Measurements from ENCODE around the gene SLIT2. TPM values are rescaled to one million over a fixed set of nuclear protein-coding genes. Genes with fewer than 3 reads are reported as not detected.

Gene SLIT2
- total and polyA plus RNA-seq, 8 donors: 2.1 to 57.3 (median 5.2) TPM

DNA sequence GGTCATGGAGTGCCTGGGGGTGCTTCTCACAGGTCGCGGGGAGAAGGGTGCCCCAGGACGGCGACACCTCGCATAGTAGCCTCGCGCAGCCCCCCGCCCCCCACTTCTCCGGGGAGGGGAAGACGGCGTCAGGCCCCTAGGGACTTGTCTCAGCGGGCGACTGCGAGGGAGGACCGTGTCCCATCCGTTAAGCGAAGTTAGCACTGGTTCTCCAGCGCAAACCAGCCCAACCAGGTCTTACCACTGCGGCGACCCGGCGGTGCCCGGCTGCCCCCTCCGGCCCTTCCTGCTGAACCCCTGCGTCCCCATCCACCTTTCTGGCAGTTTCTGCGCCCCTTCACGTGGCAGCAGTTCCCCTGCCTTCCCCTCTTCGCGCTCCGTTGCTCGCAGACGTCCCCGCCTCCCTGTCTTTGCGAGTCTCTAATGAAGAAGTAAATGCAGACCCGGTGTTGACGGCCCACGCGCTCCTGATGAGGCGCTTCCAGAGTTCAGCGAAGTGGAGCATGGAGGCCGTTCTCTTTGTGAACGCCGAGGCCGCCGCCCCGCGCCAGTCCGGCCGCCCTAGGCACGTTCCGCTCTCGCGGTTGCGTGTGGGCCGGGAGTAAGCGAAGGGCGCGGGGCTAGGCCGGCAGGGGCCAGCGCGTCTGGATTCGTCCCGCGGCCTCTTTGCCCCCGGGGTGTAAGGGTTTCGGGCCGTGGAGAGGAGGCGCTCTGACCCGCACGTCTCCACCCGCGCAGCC lies 3.0 kb downstream of the SLIT2 start:
- Histone ChIP-seq H3K4me1 (peaks cover 0 to 51% (median 40%) of the 10 kb centered on the region in 4 donors), H3K9me3 (no peaks in the 10 kb centered on the region), H3K4me3 (peak overlapping the region; percentile 53 to 78 (median 64)), H3K27me3 (peaks cover 0 to 48% (median 37%) of the 10 kb centered on the region in 3 donors), H3K27ac (peak overlapping the region in 3 of 5 donors; percentile 9 to 56 (median 32)), H3K36me3 (no peaks in the 10 kb centered on the region)
- WGBS, 5 donors: 3 to 14% (median 8%) methylated on average over 29 to 72 of the region's 72 CpGs
- peak in 1 of 2 donors; percentile 69 for DNase-seq
- intact Hi-C loops (cut with DNase I; ENCODE audit: low total_unique reads): no loop called here
- TF ChIP-seq POLR2A (IDR thresholded peaks at IDR 0.05) (no peak), EP300 (IDR thresholded peaks at IDR 0.05) (no peak), POLR2AphosphoS5 (IDR thresholded peaks at IDR 0.05) (no peak)
- TF ChIP-seq, protein P1, sequence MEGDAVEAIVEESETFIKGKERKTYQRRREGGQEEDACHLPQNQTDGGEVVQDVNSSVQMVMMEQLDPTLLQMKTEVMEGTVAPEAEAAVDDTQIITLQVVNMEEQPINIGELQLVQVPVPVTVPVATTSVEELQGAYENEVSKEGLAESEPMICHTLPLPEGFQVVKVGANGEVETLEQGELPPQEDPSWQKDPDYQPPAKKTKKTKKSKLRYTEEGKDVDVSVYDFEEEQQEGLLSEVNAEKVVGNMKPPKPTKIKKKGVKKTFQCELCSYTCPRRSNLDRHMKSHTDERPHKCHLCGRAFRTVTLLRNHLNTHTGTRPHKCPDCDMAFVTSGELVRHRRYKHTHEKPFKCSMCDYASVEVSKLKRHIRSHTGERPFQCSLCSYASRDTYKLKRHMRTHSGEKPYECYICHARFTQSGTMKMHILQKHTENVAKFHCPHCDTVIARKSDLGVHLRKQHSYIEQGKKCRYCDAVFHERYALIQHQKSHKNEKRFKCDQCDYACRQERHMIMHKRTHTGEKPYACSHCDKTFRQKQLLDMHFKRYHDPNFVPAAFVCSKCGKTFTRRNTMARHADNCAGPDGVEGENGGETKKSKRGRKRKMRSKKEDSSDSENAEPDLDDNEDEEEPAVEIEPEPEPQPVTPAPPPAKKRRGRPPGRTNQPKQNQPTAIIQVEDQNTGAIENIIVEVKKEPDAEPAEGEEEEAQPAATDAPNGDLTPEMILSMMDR (IDR thresholded peaks at IDR 0.05): no peak

GRCh38 chr4:20255251-20255586 lies 3.5 kb downstream of the SLIT2 start:
- intact Hi-C loops (cut with DNase I; ENCODE audit: low total_unique reads): no loop called here
- Histone ChIP-seq H3K9me3 (no peaks in the 10 kb centered on the region), H3K4me3 (peak overlapping the region; percentile 53 to 78 (median 64)), H3K27ac (peak overlapping the region in 3 of 5 donors; percentile 9 to 56 (median 32)), H3K4me1 (peaks cover 0 to 51% (median 40%) of the 10 kb centered on the region in 4 donors), H3K27me3 (peaks cover 0 to 48% (median 37%) of the 10 kb centered on the region in 3 donors), H3K36me3 (no peaks in the 10 kb centered on the region)
- WGBS, 5 donors: 40 to 49% (median 45%) methylated on average over 8 of the region's 8 CpGs
- TF ChIP-seq, protein P1 (IDR thresholded peaks at IDR 0.05): no peak
- TF ChIP-seq POLR2AphosphoS5 (IDR thresholded peaks at IDR 0.05): no peak
- no peak for TF ChIP-seq POLR2A (IDR thresholded peaks at IDR 0.05)
- TF ChIP-seq EP300 (IDR thresholded peaks at IDR 0.05): no peak
- DNase-seq: no peak

DNA sequence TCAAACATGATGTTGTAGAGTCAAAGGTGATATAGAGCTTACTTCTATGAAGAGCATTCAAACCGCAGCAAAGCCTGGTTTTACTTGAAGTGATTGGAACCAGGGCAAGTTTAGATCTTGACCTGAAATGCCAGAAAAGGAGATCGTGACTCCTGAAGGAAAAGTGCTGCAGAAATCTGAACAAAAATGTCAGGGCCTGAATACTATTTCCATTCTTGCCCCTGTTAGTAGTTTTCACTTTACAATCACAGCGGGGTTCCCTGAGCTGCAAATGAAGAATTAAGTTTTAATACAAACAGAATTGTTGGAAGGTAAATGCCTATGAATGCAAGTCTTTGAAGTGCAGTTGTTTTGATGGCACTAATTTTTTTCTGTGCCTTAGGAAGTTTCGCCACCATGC lies 4.1 kb downstream of the SLIT2 start:
- Histone ChIP-seq H3K9me3 (no peaks in the 10 kb centered on the region), H3K27me3 (peaks cover 0 to 48% (median 37%) of the 10 kb centered on the region in 3 donors), H3K36me3 (no peaks in the 10 kb centered on the region), H3K4me3 (peak overlapping the region; percentile 53 to 78 (median 64)), H3K4me1 (peaks cover 0 to 49% (median 37%) of the 10 kb centered on the region in 4 donors), H3K27ac (no peak overlapping the region)
- no peak for DNase-seq
- intact Hi-C loops (cut with DNase I; ENCODE audit: low total_unique reads): no loop called here
- TF ChIP-seq EP300 (IDR thresholded peaks at IDR 0.05) (no peak), POLR2AphosphoS5 (IDR thresholded peaks at IDR 0.05) (no peak), POLR2A (IDR thresholded peaks at IDR 0.05) (no peak)
- TF ChIP-seq, protein P1 (IDR thresholded peaks at IDR 0.05): no peak
- WGBS, 5 donors: 62 to 83% (median 77%) methylated on average over 4 of the region's 4 CpGs

DNA sequence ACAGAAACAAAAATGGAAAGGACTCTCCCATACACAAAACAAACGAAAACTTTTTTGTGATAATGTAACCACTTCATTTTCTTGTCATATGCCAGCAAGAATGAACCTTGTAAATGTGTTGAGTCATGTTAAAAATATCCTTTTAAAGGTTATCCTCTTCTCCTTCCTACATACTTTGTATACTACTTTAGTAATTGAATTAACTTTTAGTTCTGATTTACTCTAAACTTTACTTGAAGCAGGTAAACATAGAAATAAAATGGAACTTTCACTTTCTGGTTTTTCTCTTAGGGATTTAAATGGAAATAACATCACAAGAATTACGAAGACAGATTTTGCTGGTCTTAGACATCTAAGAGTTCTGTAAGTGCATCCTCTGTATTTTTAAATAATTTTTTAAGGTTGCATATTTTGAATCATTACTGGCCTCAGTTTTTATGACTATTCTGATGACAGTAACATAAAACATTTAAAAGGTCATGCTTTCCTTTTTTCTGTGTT lies 4.7 kb downstream of the SLIT2 start:
- no peak for DNase-seq
- intact Hi-C loops (cut with DNase I; ENCODE audit: low total_unique reads): no loop called here
- TF ChIP-seq POLR2AphosphoS5 (IDR thresholded peaks at IDR 0.05) (no peak), EP300 (IDR thresholded peaks at IDR 0.05) (no peak), POLR2A (IDR thresholded peaks at IDR 0.05) (no peak)
- TF ChIP-seq, protein P1 (IDR thresholded peaks at IDR 0.05): no peak
- Histone ChIP-seq H3K4me3 (peak overlapping the region in 2 of 4 donors; percentile 62 to 66), H3K27ac (no peak overlapping the region), H3K9me3 (no peaks in the 10 kb centered on the region), H3K27me3 (peaks cover 0 to 47% (median 37%) of the 10 kb centered on the region in 3 donors), H3K36me3 (no peaks in the 10 kb centered on the region), H3K4me1 (peaks cover 0 to 43% (median 32%) of the 10 kb centered on the region in 4 donors)
- WGBS, 5 donors: 60 to 86% (median 78%) methylated on average over 2 of the region's 2 CpGs
